Measurements from ENCODE around the gene SLX4IP. TPM values are rescaled to one million over a fixed set of nuclear protein-coding genes. Genes with fewer than 3 reads are reported as not detected.
A peak's percentile ranks its signal among the peaks of the same experiment; 100 is the strongest.

The SLX4IP gene
- total RNA-seq, 1 donor from 2014 or later: 7.5 TPM

GRCh38 chr20:10429443-10429981 is 5.6 kb upstream of the SLX4IP start:
- DNase-seq: no peak

- DNase-seq: no peak
Measured at GRCh38 chr20:10430000-10430466, 5.1 kb upstream of the SLX4IP start.

DNA sequence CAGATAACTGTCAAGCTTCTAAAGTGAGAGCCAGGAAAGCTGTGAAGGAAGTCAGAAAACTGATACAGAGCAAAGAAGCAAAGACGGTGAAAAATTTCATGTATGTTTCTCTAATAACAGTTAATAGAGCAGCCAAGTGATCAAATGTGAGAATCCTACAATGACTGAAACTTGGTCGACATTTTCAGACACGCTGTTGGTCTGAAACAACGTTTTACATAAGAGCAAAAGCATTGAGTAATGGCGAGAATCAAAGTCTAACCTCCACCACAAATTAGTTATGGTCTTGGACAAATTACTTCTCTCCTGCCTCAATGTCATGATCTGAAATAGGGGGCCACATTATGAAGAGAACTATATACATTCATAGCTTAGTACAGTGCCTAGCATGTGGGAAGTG is 4.4 kb upstream of the SLX4IP start:
- no peak for DNase-seq

DNA sequence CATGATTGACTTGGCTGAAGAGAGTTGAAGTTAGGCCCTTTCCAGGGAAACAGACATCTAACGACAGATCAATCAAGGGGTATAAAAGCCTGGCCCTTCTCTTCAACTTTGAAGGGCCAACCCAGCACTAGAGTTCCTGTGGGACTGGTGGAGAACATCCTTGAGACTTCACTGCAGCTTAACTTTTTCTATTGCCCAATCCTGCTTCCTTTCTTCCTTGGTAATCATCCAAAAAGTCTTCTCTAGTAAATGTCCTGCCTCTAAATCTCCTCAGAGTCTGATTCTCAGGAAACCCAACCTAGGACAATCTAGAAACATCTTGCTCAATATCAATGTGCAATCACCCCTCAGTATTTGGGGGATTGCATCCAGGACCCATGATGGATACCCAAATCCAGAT is 3.0 kb upstream of the SLX4IP start:
- no peak for DNase-seq

GRCh38 chr20:10433014-10433622 is 2.0 kb upstream of the SLX4IP start:
- no peak for DNase-seq

DNA sequence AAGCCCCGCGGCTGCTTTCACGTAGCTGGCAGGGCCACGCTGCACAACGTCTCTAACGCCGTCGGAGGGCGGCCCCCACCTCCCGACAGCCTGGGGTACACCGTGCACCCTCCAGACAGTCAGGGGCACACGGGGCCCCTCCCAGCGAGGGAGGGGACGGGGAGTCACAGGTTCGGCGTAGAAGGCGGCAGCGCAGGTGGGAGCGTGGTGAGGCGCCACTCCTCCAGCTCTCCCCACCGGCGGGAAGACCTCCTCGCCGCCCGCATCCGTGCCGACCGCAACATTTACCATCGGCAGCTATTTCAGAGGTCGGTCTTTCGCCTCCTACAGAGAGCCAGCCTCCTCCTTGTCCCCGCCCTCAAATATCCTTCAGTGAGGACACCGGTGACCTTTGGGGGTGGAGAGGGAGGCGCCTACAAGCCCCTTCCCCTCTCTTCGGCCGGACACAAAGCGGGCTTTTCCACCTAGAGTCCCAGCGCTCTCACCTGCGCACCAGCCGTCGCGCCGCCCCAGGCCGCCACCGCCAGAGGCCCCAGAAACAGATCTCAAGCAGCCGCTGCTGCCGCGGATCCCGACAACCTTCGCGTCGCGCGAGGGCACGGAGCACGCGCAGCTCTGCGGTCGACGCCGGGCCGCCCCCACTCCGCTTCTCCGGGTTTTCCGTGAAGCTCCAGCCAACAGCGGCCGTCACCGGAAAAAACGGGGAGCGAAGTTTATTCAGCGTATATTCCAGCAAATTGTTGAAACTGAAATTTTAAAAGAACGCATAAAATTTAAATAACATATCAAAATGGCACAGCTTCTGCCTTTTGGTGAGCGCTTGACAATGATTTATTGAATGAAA is 1.3 kb upstream of the SLX4IP start, which contains the start of gene MKKS:
Gene MKKS, minus strand, starts transcription at position 600 of the 844 bp plus-strand sequence. CDS start 20,708 bp downstream, outside the sequence.
- peak; percentile 79 for DNase-seq

DNA sequence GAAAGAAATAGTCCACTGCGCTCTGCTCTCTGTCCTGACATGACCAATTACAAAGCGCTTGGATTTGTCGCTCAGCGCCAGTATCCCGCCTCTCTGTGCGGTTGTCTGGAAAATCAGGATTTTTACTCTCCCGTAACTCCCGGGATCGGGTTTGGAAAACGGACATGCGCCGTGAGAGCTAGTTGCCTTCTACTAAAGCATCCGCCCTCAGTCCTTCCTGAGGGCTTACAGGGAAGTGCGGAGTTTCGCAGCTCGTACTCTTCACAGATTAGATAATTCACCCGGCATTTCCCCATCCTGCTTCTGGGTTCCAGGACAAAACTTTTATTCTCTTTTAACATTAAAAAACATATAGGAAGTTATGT is 656 bp upstream of the SLX4IP start:
- peak; percentile 93 for DNase-seq

DNA sequence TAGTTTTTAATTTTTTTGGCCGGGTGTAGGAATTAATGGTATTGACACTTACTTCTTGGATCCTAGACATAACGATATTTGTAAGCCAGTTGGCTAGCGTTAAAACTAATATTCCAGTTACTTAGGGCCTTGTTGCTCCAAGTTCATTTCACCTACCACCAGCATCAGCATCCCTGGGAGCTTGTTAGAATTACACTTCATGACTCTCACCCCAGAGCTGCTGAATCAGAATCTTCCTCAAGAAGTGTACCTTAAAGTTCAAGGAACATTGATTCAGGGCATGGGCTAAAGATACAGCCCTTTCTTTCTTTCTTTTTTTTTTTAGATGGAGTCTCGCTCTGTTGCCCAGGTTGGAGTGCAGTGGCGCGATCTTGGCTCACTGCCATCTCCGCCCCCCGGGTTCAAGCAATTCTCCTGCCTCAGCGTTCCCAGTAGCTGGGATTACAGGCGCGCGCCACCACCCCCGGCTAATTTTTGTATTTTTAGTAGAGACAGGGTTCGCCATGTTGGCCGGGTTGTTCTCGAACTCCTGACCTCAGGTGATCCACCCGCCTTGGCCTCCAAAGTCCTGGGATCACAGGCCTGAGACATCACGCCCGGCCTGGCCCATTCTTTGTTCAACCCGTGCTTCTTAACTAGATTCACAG is 1.1 kb downstream of the SLX4IP start:
- DNase-seq: no peak

GRCh38 chr20:10438217-10438616 is 3.1 kb downstream of the SLX4IP start:
- DNase-seq: no peak

- no peak for DNase-seq
Measured at GRCh38 chr20:10443936-10444335, 8.8 kb downstream of the SLX4IP start.

- no peak for DNase-seq
Measured at GRCh38 chr20:10445758-10446157, 10.7 kb downstream of the SLX4IP start.

GRCh38 chr20:10447028-10447427 is 11.9 kb downstream of the SLX4IP start:
- no peak for DNase-seq

GRCh38 chr20:10448270-10449156 is 13.4 kb downstream of the SLX4IP start:
- DNase-seq: no peak

GRCh38 chr20:10449270-10449669 is 14.2 kb downstream of the SLX4IP start:
- DNase-seq: no peak

DNA sequence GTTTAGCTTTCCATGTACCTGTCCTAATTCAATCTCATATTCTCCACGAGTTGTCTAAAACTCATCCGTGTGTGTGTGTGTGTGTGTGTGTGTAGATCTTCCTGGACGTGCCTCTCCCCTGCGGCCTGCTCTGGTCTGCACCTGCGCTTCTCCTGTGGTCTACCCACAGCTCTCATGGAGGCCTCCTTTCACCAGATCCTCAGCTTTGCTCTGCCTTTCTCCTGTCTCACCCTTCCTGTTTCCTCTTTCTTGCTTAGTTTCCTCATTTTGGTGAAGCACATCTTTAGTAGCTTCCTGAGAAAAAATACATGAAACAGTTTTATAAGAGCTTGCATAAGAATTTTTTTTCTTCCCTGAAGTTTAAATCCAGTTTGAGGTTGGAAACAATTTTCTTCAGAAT is 18.1 kb downstream of the SLX4IP start:
- no peak for DNase-seq

- DNase-seq: no peak
Measured at GRCh38 chr20:10454151-10454750, 19.1 kb downstream of the SLX4IP start.

GRCh38 chr20:10461495-10461894 is 26.4 kb downstream of the SLX4IP start:
- no peak for DNase-seq

- DNase-seq: no peak
Measured at GRCh38 chr20:10462516-10462915, 27.4 kb downstream of the SLX4IP start.

GRCh38 chr20:10463622-10464021 is 28.5 kb downstream of the SLX4IP start:
- DNase-seq: no peak

DNA sequence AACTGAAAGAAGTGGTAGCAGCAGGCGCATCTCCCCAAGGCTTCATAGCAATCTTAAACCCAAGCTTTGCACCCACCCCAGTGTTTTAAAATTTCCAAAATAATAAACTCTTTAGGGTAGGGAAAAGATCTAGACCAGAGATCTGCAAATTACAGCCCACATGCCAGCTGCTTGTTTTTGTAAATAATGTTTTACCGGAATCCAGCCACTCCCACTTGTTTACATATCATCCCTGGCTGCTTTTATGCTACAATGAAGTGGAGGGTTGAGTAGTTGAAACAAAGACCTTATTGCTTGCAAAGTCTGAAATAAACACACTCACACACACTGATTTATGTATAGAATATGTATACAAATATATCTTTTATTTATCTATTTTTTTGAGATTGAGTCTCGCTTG is 30.0 kb downstream of the SLX4IP start:
- no peak for DNase-seq

GRCh38 chr20:10466325-10466724 is 31.2 kb downstream of the SLX4IP start:
- DNase-seq: no peak

DNA sequence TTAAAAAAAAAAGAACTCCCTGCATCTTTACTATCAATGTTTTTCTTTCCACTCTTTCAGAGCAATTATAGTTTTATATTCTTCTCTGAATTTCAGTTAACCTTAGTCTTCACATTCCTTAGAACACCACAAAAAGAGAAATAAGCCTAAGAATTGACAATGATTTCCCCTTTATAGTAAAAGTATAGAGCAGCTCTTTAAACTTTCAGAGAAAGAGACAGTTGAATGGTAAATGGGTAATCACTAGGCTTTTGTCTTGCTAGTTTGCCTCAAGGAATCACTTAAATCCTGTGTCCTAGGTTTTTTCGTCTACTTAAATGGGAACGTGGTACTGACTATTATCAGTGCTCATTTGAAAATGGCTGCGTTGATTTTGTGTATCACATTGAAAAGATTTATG is 31.8 kb downstream of the SLX4IP start:
- no peak for DNase-seq
